Astrocyte (in vitro differentiated cells and primary cell): ENCODE results near the gene CYP1A2. TPM values are rescaled to one million over a fixed set of nuclear protein-coding genes. Genes with fewer than 3 reads are reported as not detected.

Source experiments
- DNase-seq: peaks from one replicate; pipeline ENCODE4 v3.0.0-alpha.2; 2010; ENCODE audit warnings: low read depth
- FAIRE-seq: peaks from 2 replicates; lab custom pipeline; 2011; peaks lifted over from hg19 to GRCh38; lab: Jason Lieb, UNC
- H2AFZ ChIP-seq: 2 replicates; pipeline ENCODE4 v1.6.0; 2012; ENCODE audit warnings: low read depth, low read length, inconsistent platforms
- H3K27ac ChIP-seq: 2 replicates; pipeline ENCODE4 v1.5.1; 2011; ENCODE audit warnings: low read depth, low read length, inconsistent platforms
- H3K27me3 ChIP-seq: 2 replicates; pipeline ENCODE4 v1.6.0; 2011; ENCODE audit warnings: low read length, inconsistent platforms; ENCODE audit not compliant: insufficient read depth
- H3K36me3 ChIP-seq: 2 replicates; pipeline ENCODE4 v1.5.1; 2011; ENCODE audit warnings: low read length, inconsistent platforms; ENCODE audit not compliant: insufficient read depth
- H3K4me1 ChIP-seq: 2 replicates; pipeline ENCODE4 v1.5.1; 2011; ENCODE audit warnings: low read length, inconsistent platforms; ENCODE audit not compliant: insufficient read depth
- H3K4me2 ChIP-seq: 2 replicates; pipeline ENCODE4 v1.6.0; 2012; ENCODE audit warnings: low read length, inconsistent platforms
- H3K4me3 ChIP-seq: 2 replicates; pipeline ENCODE4 v1.5.1; 2011; ENCODE audit warnings: low read depth, mild to moderate bottlenecking, low read length, inconsistent platforms; ENCODE audit not compliant: insufficient read depth
- H3K79me2 ChIP-seq: 2 replicates; pipeline ENCODE4 v1.6.0; 2012; ENCODE audit warnings: mild to moderate bottlenecking, low read length, inconsistent platforms; ENCODE audit not compliant: insufficient read depth
- H3K9ac ChIP-seq: 2 replicates; pipeline ENCODE4 v1.6.0; 2012; ENCODE audit warnings: mild to moderate bottlenecking, low read length, inconsistent platforms
- H3K9me3 ChIP-seq: 2 replicates; pipeline ENCODE4 v1.5.1; 2012; ENCODE audit warnings: low read depth, mild to moderate bottlenecking, low read length, inconsistent platforms; ENCODE audit not compliant: insufficient read depth
- H4K20me1 ChIP-seq: 2 replicates; pipeline ENCODE4 v1.6.0; 2012; ENCODE audit warnings: low read length, inconsistent platforms; ENCODE audit not compliant: insufficient read depth
- H3K27ac Mint-ChIP-seq: one replicate; pipeline ENCODE4 v1.8.0; 2021; ENCODE audit warnings: mild to moderate bottlenecking, mixed read lengths; ENCODE audit not compliant: unreplicated experiment
- H3K27me3 Mint-ChIP-seq: one replicate; pipeline ENCODE4 v1.8.0; 2021; ENCODE audit warnings: low read depth, mixed read lengths; ENCODE audit not compliant: unreplicated experiment
- H3K36me3 Mint-ChIP-seq: one replicate; pipeline ENCODE4 v1.8.0; 2021; ENCODE audit warnings: low read depth, mixed read lengths; ENCODE audit not compliant: unreplicated experiment
- H3K4me1 Mint-ChIP-seq: one replicate; pipeline ENCODE4 v1.8.0; 2021; ENCODE audit warnings: low read depth, mixed read lengths; ENCODE audit not compliant: unreplicated experiment
- H3K4me3 Mint-ChIP-seq: one replicate; pipeline ENCODE4 v1.8.0; 2021; ENCODE audit warnings: mild to moderate bottlenecking, moderate library complexity, mixed read lengths; ENCODE audit not compliant: unreplicated experiment
- H3K9me3 Mint-ChIP-seq: one replicate; pipeline ENCODE4 v1.8.0; 2021; ENCODE audit warnings: mild to moderate bottlenecking, mixed read lengths; ENCODE audit not compliant: unreplicated experiment
- EZH2 ChIP-seq: IDR thresholded peaks from 2 replicates; pipeline ENCODE4 v1.6.1; 2012; ENCODE audit warnings: mild to moderate bottlenecking, low read length, inconsistent platforms; ENCODE audit not compliant: insufficient read depth
- total RNA-seq: library from RNA; stranded (reverse); gene quantifications from 2 replicates; pipeline ENCODE4 v1.2.1, GENCODE V29; 2021
- TF ChIP-seq, protein P1 (sequence below): IDR thresholded peaks from 2 replicates; pipeline ENCODE4 v1.5.1; 2011; ENCODE audit warnings: low read depth, mild to moderate bottlenecking, inconsistent platforms, low read length, moderate library complexity; ENCODE audit not compliant: insufficient read depth

The CYP1A2 gene
- total RNA-seq, 1 donor from 2014 or later: not detected

GRCh38 chr15:74730619-74731316, 17.9 kb upstream of the CYP1A2 start:
- Histone ChIP-seq H3K4me3 (no peak overlapping the region), H3K36me3 (no peaks in the 10 kb centered on the region), H3K4me1 (peaks cover 2% of the 10 kb centered on the region), H3K4me2 (no peak overlapping the region), H3K79me2 (no peaks in the 10 kb centered on the region), H4K20me1 (no peaks in the 10 kb centered on the region), H3K27me3 (peaks cover 28% of the 10 kb centered on the region), H2AFZ (no peak overlapping the region), H3K27ac (no peak overlapping the region), H3K9ac (no peak overlapping the region), H3K9me3 (peaks cover 6% of the 10 kb centered on the region)
- FAIRE-seq: no peak
- no peak for TF ChIP-seq EZH2
- TF ChIP-seq, protein P1, sequence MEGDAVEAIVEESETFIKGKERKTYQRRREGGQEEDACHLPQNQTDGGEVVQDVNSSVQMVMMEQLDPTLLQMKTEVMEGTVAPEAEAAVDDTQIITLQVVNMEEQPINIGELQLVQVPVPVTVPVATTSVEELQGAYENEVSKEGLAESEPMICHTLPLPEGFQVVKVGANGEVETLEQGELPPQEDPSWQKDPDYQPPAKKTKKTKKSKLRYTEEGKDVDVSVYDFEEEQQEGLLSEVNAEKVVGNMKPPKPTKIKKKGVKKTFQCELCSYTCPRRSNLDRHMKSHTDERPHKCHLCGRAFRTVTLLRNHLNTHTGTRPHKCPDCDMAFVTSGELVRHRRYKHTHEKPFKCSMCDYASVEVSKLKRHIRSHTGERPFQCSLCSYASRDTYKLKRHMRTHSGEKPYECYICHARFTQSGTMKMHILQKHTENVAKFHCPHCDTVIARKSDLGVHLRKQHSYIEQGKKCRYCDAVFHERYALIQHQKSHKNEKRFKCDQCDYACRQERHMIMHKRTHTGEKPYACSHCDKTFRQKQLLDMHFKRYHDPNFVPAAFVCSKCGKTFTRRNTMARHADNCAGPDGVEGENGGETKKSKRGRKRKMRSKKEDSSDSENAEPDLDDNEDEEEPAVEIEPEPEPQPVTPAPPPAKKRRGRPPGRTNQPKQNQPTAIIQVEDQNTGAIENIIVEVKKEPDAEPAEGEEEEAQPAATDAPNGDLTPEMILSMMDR: no peak
- Mint-ChIP-seq H3K27me3 (peaks cover 47% of the 10 kb centered on the region), H3K27ac (no peak overlapping the region), H3K4me3 (no peak overlapping the region), H3K4me1 (no peaks in the 10 kb centered on the region), H3K36me3 (no peaks in the 10 kb centered on the region), H3K9me3 (peaks cover 7% of the 10 kb centered on the region)
- DNase-seq: no peak

DNA sequence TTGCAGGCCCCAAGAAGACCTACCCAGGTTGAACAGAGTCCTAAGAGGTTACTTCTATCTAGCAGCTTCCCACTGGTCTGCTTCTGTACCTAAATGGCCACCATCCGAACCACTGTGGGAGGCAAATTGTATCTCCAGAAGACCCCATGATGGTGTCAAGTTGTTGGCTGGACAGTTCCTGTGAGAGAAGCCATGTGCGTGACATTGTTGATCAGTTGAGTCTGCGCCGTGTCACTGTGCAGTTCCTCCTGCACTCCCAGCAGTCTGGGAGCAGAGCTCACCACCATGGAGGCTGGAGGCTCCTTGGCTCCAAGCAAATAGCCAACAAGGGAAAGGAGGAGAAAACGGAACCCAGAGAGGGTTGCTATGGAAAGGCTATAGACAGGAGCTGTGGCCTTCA, 15.8 kb upstream of the CYP1A2 start:
- Mint-ChIP-seq H3K27me3 (peaks cover 54% of the 10 kb centered on the region), H3K9me3 (peaks cover 13% of the 10 kb centered on the region), H3K4me1 (no peaks in the 10 kb centered on the region), H3K36me3 (no peaks in the 10 kb centered on the region), H3K27ac (no peak overlapping the region), H3K4me3 (no peak overlapping the region)
- no peaks in the 10 kb centered on the region for H4K20me1 ChIP-seq
- H3K27ac ChIP-seq: no peak overlapping the region
- no peak overlapping the region for H3K4me3 ChIP-seq
- DNase-seq (no peak), FAIRE-seq (no peak)
- H3K36me3 ChIP-seq: no peaks in the 10 kb centered on the region
- no peaks in the 10 kb centered on the region for H3K4me1 ChIP-seq
- H3K9me3 ChIP-seq: no peaks in the 10 kb centered on the region
- TF ChIP-seq, protein P1: no peak
- TF ChIP-seq EZH2: no peak
- H2AFZ ChIP-seq: no peak overlapping the region
- peaks cover 20% of the 10 kb centered on the region for H3K27me3 ChIP-seq
- no peak overlapping the region for H3K9ac ChIP-seq
- H3K79me2 ChIP-seq: no peaks in the 10 kb centered on the region
- no peak overlapping the region for H3K4me2 ChIP-seq

DNA sequence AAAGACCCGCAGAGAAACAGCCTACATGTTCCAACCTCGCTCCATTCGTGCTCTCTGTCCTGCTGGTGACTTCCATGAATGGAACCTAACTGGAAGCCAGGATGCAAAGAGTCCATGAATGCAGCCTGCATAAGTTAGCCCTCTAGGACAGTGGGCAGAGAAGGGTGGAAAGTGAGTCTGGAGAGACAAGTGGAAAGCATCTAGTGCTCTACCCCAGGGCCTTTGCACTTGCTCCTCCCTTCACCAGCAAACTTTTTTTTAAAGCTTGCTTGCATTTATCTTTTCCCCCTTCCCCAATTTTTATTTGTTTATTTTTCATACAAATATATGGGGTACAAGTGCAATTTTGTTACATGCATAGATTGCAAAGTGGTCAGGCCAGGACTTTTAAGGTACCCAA, 15.4 kb upstream of the CYP1A2 start:
- DNase-seq: no peak
- no peaks in the 10 kb centered on the region for H3K4me1 Mint-ChIP-seq
- Histone ChIP-seq H3K27me3 (peaks cover 20% of the 10 kb centered on the region), H3K4me3 (no peak overlapping the region), H3K9me3 (no peaks in the 10 kb centered on the region), H4K20me1 (no peaks in the 10 kb centered on the region), H3K4me1 (no peaks in the 10 kb centered on the region), H3K9ac (no peak overlapping the region), H3K36me3 (no peaks in the 10 kb centered on the region), H2AFZ (no peak overlapping the region), H3K27ac (no peak overlapping the region), H3K4me2 (no peak overlapping the region), H3K79me2 (no peaks in the 10 kb centered on the region)
- no peak overlapping the region for H3K4me3 Mint-ChIP-seq
- peaks cover 56% of the 10 kb centered on the region for H3K27me3 Mint-ChIP-seq
- peaks cover 17% of the 10 kb centered on the region for H3K9me3 Mint-ChIP-seq
- H3K36me3 Mint-ChIP-seq: peaks cover 2% of the 10 kb centered on the region
- H3K27ac Mint-ChIP-seq: no peak overlapping the region
- FAIRE-seq: no peak
- TF ChIP-seq, protein P1: no peak
- no peak for TF ChIP-seq EZH2
